T-helper 17 cell (primary cell): ENCODE data around the gene TMEM200B. TPM values are rescaled to one million over a fixed set of nuclear protein-coding genes. Genes with fewer than 3 reads are reported as not detected.
"Not testable (repeated sequence)": the region's sequence is repeated elsewhere in the genome, so short reads cannot be mapped to it uniquely, and the experiment has no call there.

Experiments
- ATAC-seq: fragments of 150-1000 bp; cut with Tn5 transposase; 2 replicates; pipeline ENCODE4 v1.10.0; 2021; ENCODE audit warnings: mild to moderate bottlenecking, moderate library complexity
- DNase-seq, 3 donors: peaks; one replicate each; pipeline versions ENCODE4 v3.0.0 to v3.0.0-alpha.2; 2020 to 2021
- H3K9me3 ChIP-seq: one replicate; pipeline ENCODE4 v1.7.0; 2013; ENCODE audit warnings: low read length, mild to moderate bottlenecking; ENCODE audit not compliant: control insufficient read depth, poor library complexity, severe bottlenecking
- H3K27ac Mint-ChIP-seq: one replicate; pipeline ENCODE4 v1.8.0; 2022; ENCODE audit warnings: mild to moderate bottlenecking, moderate library complexity, mixed read lengths
- H3K27me3 Mint-ChIP-seq: one replicate; pipeline ENCODE4 v1.8.0; 2022; ENCODE audit warnings: mixed read lengths
- H3K36me3 Mint-ChIP-seq: one replicate; pipeline ENCODE4 v1.8.0; 2022; ENCODE audit warnings: low read depth, mixed read lengths
- H3K4me1 Mint-ChIP-seq: one replicate; pipeline ENCODE4 v1.8.0; 2022; ENCODE audit warnings: mild to moderate bottlenecking, mixed read lengths
- H3K4me3 Mint-ChIP-seq: one replicate; pipeline ENCODE4 v1.8.0; 2022; ENCODE audit warnings: mild to moderate bottlenecking, moderate library complexity, mixed read lengths
- total RNA-seq, 4 donors: library from RNA in 2 of 4; stranded (reverse) in 2 of 4; gene quantifications; one replicate each; pipeline ENCODE4 v1.2.3 and lab custom pipeline; 2022 to 2026

Gene TMEM200B
- total RNA-seq, 2 donors from 2014 or later: not detected

- Mint-ChIP-seq H3K36me3 (peaks cover 12% of the 10 kb centered on the region), H3K27me3 (no peaks in the 10 kb centered on the region), H3K4me1 (peaks cover 7% of the 10 kb centered on the region), H3K27ac (no peak overlapping the region), H3K4me3 (no peak overlapping the region)
- H3K9me3 ChIP-seq: no peaks in the 10 kb centered on the region
- no peak for DNase-seq
- no peak for ATAC-seq
Observed at GRCh38 chr1:29152046-29152805, 28.5 kb upstream of the TMEM200B start.

DNA sequence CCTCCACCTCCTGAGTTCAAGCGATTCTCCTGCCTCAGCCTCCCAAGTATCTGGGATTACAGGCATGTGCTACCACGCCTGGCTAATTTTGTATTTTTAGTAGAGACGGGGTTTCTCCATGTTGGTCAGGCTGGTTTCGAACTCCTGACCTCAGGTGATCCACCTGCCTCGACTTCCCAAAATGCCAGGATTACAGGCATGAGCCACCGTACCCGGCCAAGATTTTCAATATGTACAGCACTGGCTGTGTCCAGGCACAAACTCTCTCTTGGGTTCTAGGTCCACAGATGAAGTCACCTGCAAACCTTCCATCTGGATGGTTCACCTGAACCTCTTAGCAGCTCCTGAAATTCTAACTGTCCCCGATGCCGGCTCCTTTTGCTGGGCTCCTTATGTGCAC lies 26.6 kb upstream of the TMEM200B start:
- H3K9me3 ChIP-seq, H3K4me3 Mint-ChIP-seq, H3K4me1 Mint-ChIP-seq, H3K27ac Mint-ChIP-seq, ATAC-seq, DNase-seq, H3K27me3 Mint-ChIP-seq: not testable (repeated sequence)
- peaks cover 16% of the 10 kb centered on the region for H3K36me3 Mint-ChIP-seq

GRCh38 chr1:29148656-29149491 lies 25.2 kb upstream of the TMEM200B start:
- ATAC-seq (no peak), DNase-seq (no peak)
- Mint-ChIP-seq H3K36me3 (peaks cover 16% of the 10 kb centered on the region), H3K4me1 (peaks cover 4% of the 10 kb centered on the region), H3K27me3 (no peaks in the 10 kb centered on the region), H3K27ac (no peak overlapping the region), H3K4me3 (no peak overlapping the region)
- no peaks in the 10 kb centered on the region for H3K9me3 ChIP-seq

GRCh38 chr1:29145739-29146437 lies 22.2 kb upstream of the TMEM200B start:
- Mint-ChIP-seq H3K36me3 (peaks cover 14% of the 10 kb centered on the region), H3K4me1 (peaks cover 4% of the 10 kb centered on the region), H3K27me3 (no peaks in the 10 kb centered on the region), H3K27ac (peak overlapping the region; percentile 27), H3K4me3 (no peak overlapping the region)
- H3K9me3 ChIP-seq: no peaks in the 10 kb centered on the region
- DNase-seq (no peak), ATAC-seq (no peak)

GRCh38 chr1:29144178-29144577 lies 20.5 kb upstream of the TMEM200B start:
- H3K4me3 Mint-ChIP-seq: no peak overlapping the region
- no peak overlapping the region for H3K27ac Mint-ChIP-seq
- DNase-seq (no peak), ATAC-seq (no peak)
- peaks cover 2% of the 10 kb centered on the region for H3K4me1 Mint-ChIP-seq
- no peaks in the 10 kb centered on the region for H3K27me3 Mint-ChIP-seq
- peaks cover 11% of the 10 kb centered on the region for H3K36me3 Mint-ChIP-seq
- H3K9me3 ChIP-seq: no peaks in the 10 kb centered on the region

DNA sequence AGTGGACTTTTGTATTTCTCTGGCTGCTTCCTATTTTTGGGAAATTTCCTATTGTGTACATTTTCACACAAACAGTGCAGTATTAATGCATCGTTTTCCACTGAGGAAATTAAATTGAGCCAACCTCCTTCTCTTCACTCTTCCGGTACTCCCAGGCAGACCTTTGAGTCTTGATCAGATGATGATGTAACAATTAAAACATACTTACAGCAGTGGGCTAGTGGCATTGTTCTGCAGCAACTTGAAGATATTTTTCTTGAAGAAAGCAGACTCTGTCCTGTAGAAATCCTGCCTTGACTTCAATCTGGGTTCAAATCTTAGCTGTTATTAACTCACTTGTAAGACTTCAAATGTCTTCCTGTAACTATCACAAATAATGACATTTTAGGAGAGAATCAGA lies 19.0 kb upstream of the TMEM200B start:
- no peak overlapping the region for H3K4me3 Mint-ChIP-seq
- H3K36me3 Mint-ChIP-seq: peaks cover 4% of the 10 kb centered on the region
- ATAC-seq: no peak
- H3K27ac Mint-ChIP-seq: no peak overlapping the region
- H3K27me3 Mint-ChIP-seq: no peaks in the 10 kb centered on the region
- H3K9me3 ChIP-seq: no peaks in the 10 kb centered on the region
- H3K4me1 Mint-ChIP-seq: no peaks in the 10 kb centered on the region
- no peak for DNase-seq

DNA sequence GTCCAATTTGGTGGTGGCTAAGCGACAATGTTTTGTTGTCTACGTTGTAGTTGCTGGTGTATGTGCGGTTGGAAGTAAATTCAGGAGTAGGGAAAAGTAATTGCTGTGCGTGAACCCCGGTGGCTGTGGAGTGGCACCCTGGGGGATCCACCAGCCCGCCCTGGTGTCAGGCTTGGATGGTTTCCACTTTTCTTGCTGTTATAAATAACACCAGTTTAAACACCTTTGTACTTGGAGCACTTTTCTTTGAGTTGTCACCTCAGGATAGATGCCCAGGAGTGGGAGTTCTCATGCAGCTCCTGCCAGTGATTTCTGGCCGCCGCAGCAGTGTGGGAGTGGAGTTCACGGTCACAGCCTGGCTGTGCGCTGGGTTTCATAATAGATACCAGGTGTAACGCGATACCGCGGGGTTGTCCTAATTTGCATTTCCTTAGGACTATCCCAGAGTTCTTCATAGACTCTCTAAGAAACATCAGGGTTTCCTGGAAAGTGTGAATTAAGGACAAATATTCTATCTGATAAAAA lies 12.8 kb upstream of the TMEM200B start:
- Mint-ChIP-seq H3K4me3 (no peak overlapping the region), H3K36me3 (no peaks in the 10 kb centered on the region), H3K27ac (no peak overlapping the region), H3K4me1 (peaks cover 5% of the 10 kb centered on the region), H3K27me3 (peaks cover 10% of the 10 kb centered on the region)
- no peaks in the 10 kb centered on the region for H3K9me3 ChIP-seq
- ATAC-seq: no peak
- no peak for DNase-seq

DNA sequence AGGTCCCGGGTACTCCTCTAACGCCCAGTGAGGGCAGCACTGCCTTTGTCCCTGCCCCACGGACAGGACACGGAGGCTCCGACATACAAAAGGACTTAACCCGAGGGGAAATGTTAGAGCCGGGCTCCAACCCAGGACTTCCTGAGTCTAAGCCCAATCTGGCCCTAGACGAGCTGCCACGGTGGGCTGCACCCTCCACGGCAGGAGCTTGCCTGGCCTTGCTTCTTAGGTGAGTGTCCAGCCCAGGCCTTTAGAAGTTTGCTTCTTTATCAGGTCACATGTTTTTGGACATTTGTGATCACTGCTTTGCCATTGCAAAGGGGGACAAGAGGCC lies 11.0 kb upstream of the TMEM200B start:
- no peak overlapping the region for H3K4me3 Mint-ChIP-seq
- no peaks in the 10 kb centered on the region for H3K36me3 Mint-ChIP-seq
- peaks cover 14% of the 10 kb centered on the region for H3K27me3 Mint-ChIP-seq
- ATAC-seq (no peak), DNase-seq (no peak)
- H3K9me3 ChIP-seq: no peaks in the 10 kb centered on the region
- H3K4me1 Mint-ChIP-seq: peaks cover 5% of the 10 kb centered on the region
- no peak overlapping the region for H3K27ac Mint-ChIP-seq

DNA sequence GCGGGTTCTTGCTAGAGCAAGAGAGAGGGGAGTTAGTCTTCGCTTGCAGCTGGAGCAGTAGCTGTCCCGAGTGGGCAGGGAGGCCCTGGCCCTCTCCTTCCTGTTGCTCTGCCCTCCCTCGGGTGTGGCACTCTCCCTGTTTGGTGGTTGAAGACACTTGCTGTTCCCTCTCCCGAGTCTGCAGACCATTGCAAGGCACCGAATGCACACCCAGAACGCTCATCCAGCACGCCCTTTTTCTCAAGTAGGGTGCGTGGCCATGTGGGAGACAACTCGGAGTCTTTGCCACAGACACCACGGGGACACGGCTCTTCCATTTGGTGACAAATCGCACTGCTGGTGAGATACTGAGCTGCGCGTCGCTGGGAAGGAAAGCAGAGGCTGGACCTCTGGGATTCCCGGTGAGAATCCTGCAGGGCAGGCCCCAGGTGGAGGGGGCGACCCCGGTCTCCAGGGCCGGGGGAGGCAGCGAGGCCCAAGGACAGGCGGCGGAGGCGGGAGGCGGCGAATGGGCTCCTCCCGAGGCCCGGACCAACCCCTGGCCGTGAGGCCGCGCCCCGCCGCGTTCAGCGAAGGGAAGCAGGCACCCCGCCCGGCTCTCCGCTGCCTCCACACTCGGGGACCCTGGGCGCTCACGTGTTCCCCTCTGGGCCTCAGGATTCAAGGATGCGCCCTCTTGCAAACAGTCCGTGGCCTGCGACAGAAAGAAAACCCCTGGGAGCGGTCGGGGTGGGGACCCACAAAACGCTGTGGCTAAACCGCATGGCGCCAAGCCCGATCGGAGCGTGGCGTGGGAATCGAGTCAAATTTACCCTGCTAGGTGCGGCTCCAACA lies 10.4 kb upstream of the TMEM200B start:
- Mint-ChIP-seq H3K36me3 (no peaks in the 10 kb centered on the region), H3K4me3 (no peak overlapping the region), H3K27ac (no peak overlapping the region), H3K27me3 (peaks cover 14% of the 10 kb centered on the region), H3K4me1 (peaks cover 5% of the 10 kb centered on the region)
- peak; percentile 23 for ATAC-seq
- no peaks in the 10 kb centered on the region for H3K9me3 ChIP-seq
- DNase-seq: no peak

DNA sequence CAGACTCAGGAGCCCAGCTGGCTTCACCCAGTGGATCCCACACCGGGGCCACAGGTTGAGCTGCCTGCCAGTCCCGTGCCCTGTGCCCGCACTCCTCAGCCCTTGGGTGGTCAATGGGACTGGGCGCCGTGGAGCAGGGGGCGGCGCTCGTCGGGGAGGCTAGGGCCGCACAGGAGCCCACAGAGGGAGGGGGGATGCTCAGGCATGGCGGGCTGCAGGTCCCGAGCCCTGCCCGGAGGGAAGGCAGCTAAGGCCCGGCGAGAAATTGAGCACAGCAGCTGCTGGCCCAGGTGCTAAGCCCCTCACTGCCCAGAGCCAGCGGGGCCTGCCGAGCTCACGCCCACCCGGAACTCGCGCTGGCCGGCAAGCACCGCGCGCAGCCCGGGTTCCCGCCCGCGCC lies 7.4 kb upstream of the TMEM200B start:
- not testable (repeated sequence) for H3K36me3 Mint-ChIP-seq, H3K4me3 Mint-ChIP-seq, ATAC-seq, H3K4me1 Mint-ChIP-seq, DNase-seq, H3K27ac Mint-ChIP-seq, H3K9me3 ChIP-seq
- peaks cover 16% of the 10 kb centered on the region for H3K27me3 Mint-ChIP-seq

DNA sequence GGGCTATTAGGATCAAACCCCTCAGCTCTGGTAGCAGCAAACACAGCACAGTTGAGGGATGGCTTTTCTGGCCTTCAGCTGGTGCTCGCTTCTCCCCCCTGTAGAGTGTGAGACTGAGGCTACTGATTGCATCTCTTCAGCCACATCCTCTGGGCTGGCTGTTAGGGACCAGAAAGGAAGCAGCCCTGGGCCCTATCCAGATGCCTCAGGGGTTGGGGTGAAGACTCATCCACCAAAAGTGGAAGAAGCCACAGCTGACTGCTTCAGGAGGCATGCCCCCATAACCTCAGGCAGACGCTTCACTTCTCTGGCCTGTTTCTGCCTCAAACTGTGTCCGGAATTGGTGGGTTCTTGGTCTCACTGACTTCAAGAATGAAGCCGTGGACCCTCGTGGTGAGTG lies 6.2 kb upstream of the TMEM200B start:
- DNase-seq (no peak), ATAC-seq (no peak)
- no peaks in the 10 kb centered on the region for H3K9me3 ChIP-seq
- Mint-ChIP-seq H3K4me1 (peaks cover 12% of the 10 kb centered on the region), H3K27ac (no peak overlapping the region), H3K27me3 (peaks cover 25% of the 10 kb centered on the region), H3K4me3 (no peak overlapping the region), H3K36me3 (peaks cover 3% of the 10 kb centered on the region)

DNA sequence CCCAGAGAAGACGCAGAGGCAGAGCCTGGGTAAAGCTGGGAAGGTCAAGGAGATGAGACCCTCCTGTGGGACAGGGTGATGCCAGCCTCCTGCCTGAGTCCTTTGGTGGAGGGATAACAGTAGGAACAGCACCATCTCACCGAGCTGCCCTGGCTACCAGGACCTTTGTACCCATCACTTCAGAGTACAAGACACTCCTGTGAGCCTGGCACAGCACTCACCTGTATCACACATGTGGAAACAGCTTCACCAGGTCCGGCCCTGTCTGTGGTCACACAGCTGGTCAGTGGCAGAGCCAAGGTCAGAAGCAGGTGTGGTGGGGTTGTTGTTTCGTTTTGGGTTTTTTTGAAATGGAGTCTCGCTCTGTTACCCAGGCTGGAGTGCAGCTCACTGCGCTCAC lies 5.0 kb upstream of the TMEM200B start:
- H3K36me3 Mint-ChIP-seq: peaks cover 3% of the 10 kb centered on the region
- H3K4me3 Mint-ChIP-seq: no peak overlapping the region
- H3K27ac Mint-ChIP-seq: no peak overlapping the region
- no peak for DNase-seq
- H3K27me3 Mint-ChIP-seq: peaks cover 25% of the 10 kb centered on the region
- no peak for ATAC-seq
- H3K9me3 ChIP-seq: no peaks in the 10 kb centered on the region
- peaks cover 10% of the 10 kb centered on the region for H3K4me1 Mint-ChIP-seq
